Endothelial cell of umbilical vein (primary cell): ENCODE measurements around the gene C19orf25. TPM values are rescaled to one million over a fixed set of nuclear protein-coding genes. Genes with fewer than 3 reads are reported as not detected.

Source experiments
- BruUV-seq: library from RNA; stranded (reverse); fragments of 400-500 nt; replicated peaks from 2 replicates; lab custom pipeline; 2021; lab: Mats Ljungman, UMichigan
- CTCF ChIA-PET: fragments of 300-600, 350-600 bp; sonication (Branson Sonifier 250); formaldehyde crosslinking; loops from one replicate; lab custom pipeline; 2021; ENCODE audit warnings: antibody characterized with exemption, inconsistent platforms; lab: Charles Lee
- POLR2A ChIA-PET: fragments of 300-600, 350-600 bp; sonication (Branson Sonifier 250); formaldehyde crosslinking; loops from one replicate; lab custom pipeline; 2021; ENCODE audit warnings: antibody characterized with exemption, inconsistent platforms; lab: Charles Lee
- DNase-seq: peaks from one replicate; pipeline ENCODE4 v3.0.0-alpha.2; 2011; ENCODE audit warnings: low read depth, low spot score
- FAIRE-seq: peaks from 2 replicates; lab custom pipeline; 2011; peaks lifted over from hg19 to GRCh38; lab: Jason Lieb, UNC
- H2AFZ ChIP-seq: 2 replicates; pipeline ENCODE4 v1.6.0; 2012; ENCODE audit warnings: low read depth, low read length, control low read depth, inconsistent platforms
- H3K27ac ChIP-seq: 2 replicates; pipeline ENCODE4 v1.5.1; 2011; ENCODE audit warnings: low read depth, mild to moderate bottlenecking, control low read depth, low read length, moderate library complexity; ENCODE audit not compliant: insufficient read depth
- H3K27me3 ChIP-seq, 2 experiments: 2 replicates each; pipeline versions ENCODE4 v1.6.0 to v1.6.1; 2011; ENCODE audit warnings: low read length in 2 of 2, mixed read lengths in 1 of 2; ENCODE audit not compliant: control insufficient read depth in 2 of 2, insufficient read depth in 2 of 2
- H3K36me3 ChIP-seq, 2 experiments: 2 replicates in 1 of 2; 3 replicates in 1 of 2; pipeline ENCODE4 v1.5.1; 2011; ENCODE audit warnings: low read length in 2 of 2, mild to moderate bottlenecking in 1 of 2, moderate library complexity in 1 of 2; ENCODE audit not compliant: control insufficient read depth in 2 of 2, insufficient read depth in 2 of 2; ENCODE audit errors: extremely low read depth in 1 of 2
- H3K4me1 ChIP-seq: 3 replicates; pipeline ENCODE4 v1.5.1; 2011; ENCODE audit warnings: mild to moderate bottlenecking, low read length; ENCODE audit not compliant: control insufficient read depth, insufficient read depth; ENCODE audit errors: extremely low read depth
- H3K4me2 ChIP-seq: 2 replicates; pipeline ENCODE4 v1.6.1; 2011; ENCODE audit warnings: low read length, control low read depth, mixed read lengths; ENCODE audit not compliant: insufficient read depth
- H3K4me3 ChIP-seq, 3 experiments: fragments of 200-600 bp in 1 of 3; sonication (generic), shearing (Covaris generic) in 1 of 3; replicated peaks in 1 of 3; 2 replicates each; pipeline ENCODE4 v1.5.1; 2011 to 2016; ENCODE audit warnings: control low read depth in 3 of 3, low read length in 3 of 3, mild to moderate bottlenecking in 2 of 3, inconsistent platforms in 1 of 3, low read depth in 1 of 3, moderate library complexity in 1 of 3; ENCODE audit not compliant: insufficient read depth in 1 of 3
- H3K79me2 ChIP-seq: 2 replicates; pipeline ENCODE4 v1.6.0; 2012; ENCODE audit warnings: low read length, inconsistent platforms; ENCODE audit not compliant: control insufficient read depth, insufficient read depth
- H3K9ac ChIP-seq: replicated peaks from 2 replicates; pipeline ENCODE3; 2011; ENCODE audit warnings: low read length, control low read depth; ENCODE audit not compliant: insufficient read depth; ENCODE audit errors: extremely low read depth
- H3K9me1 ChIP-seq: replicated peaks from 3 replicates; pipeline ENCODE4 v1.6.0; 2011; ENCODE audit warnings: mild to moderate bottlenecking, low read length; ENCODE audit not compliant: control insufficient read depth, insufficient read depth; ENCODE audit errors: extremely low read depth
- H3K9me3 ChIP-seq: replicated peaks from 2 replicates; pipeline ENCODE4 v1.5.1; 2012; ENCODE audit warnings: low read length, inconsistent platforms; ENCODE audit not compliant: control insufficient read depth, insufficient read depth
- H4K20me1 ChIP-seq: replicated peaks from 2 replicates; pipeline ENCODE3; 2011; ENCODE audit warnings: mild to moderate bottlenecking, low read length; ENCODE audit not compliant: control insufficient read depth, insufficient read depth; ENCODE audit errors: extremely low read depth
- CTCF ChIP-seq, 2 donors: IDR thresholded peaks; 1 replicate in 1 of 2; 2 replicates in 1 of 2; pipeline ENCODE4 v1.5.1; 2011; ENCODE audit warnings: low read length in 2 of 2, mild to moderate bottlenecking in 2 of 2, moderate library complexity in 2 of 2, control low read depth in 1 of 2, inconsistent platforms in 1 of 2, low read depth in 1 of 2; ENCODE audit not compliant: insufficient read depth in 1 of 2; ENCODE audit errors: extremely low read depth in 1 of 2
- EZH2 ChIP-seq: IDR thresholded peaks from 2 replicates; pipeline ENCODE4 v1.6.1; 2012; ENCODE audit warnings: borderline replicate concordance, low read depth, mild to moderate bottlenecking, moderate library complexity, low read length, inconsistent platforms; ENCODE audit not compliant: severe bottlenecking
- dilution Hi-C: fragments of 300-500 bp; cut with MboI; formaldehyde crosslinking; loops from one replicate; pipeline ENCODE4 v1.15.0; 2019; ENCODE audit warnings: low sequenced_read_pairs; ENCODE audit not compliant: extremely low pct_ligation_motif_present
- intact Hi-C: fragments of 100-400 bp; cut with micrococcal nuclease; formaldehyde crosslinking; loops from one replicate; pipeline ENCODE4 v1.10.0; 2022
- polyA plus RNA-seq, 4 experiments: library from polyadenylated mRNA; depleted of rRNA in 3 of 4; stranded (reverse) in 3 of 4; unstranded in 1 of 4; fragments of >200 nt; gene quantifications; 2 replicates each; pipeline versions ENCODE4 v1.2.1 to v1.2.3, GENCODE V29; 2011 to 2012; ENCODE audit warnings: missing spikeins in 1 of 4
- total RNA-seq: library from RNA; stranded (reverse); gene quantifications from 2 replicates; pipeline ENCODE4 v1.2.3, GENCODE V29; 2021

C19orf25 gene
- total and polyA plus RNA-seq, 2 donors (not counting 3 experiments of a cell fraction or from before 2014, with no cell fraction given) = 28.0 to 34.6 TPM

- FAIRE-seq (no peak), DNase-seq (no peak)
- no peak overlapping the region for H3K27ac ChIP-seq
- no peak overlapping the region for H3K4me3 ChIP-seq
- no peak overlapping the region for H3K9ac ChIP-seq
- H3K36me3 ChIP-seq = no peaks in the 10 kb centered on the region
- BruUV-seq = no TSS peak
- H3K79me2 ChIP-seq = no peaks in the 10 kb centered on the region
- H3K27me3 ChIP-seq = peaks cover 4 to 5% of the 10 kb centered on the region in 2 experiments
- POLR2A ChIA-PET = no interaction called here
- H2AFZ ChIP-seq = peak overlapping the region; percentile 16
- H4K20me1 ChIP-seq = no peaks in the 10 kb centered on the region
- no peaks in the 10 kb centered on the region for H3K4me1 ChIP-seq
- CTCF ChIA-PET = interaction anchor here (1.0 to 3.0 kb wide), 7 partner anchors 10 to 169 kb away, joined by 3 to 8 read pairs (median 6); partner anchors contain the start of genes PCSK4 and REEP6
- no peaks in the 10 kb centered on the region for H3K9me3 ChIP-seq
- dilution Hi-C loops (no loop called here), intact Hi-C loops (no loop called here)
- no peak overlapping the region for H3K4me2 ChIP-seq
- H3K9me1 ChIP-seq = no peaks in the 10 kb centered on the region
- TF ChIP-seq CTCF (IDR thresholded peaks at IDR 0.05; ENCODE audit: extremely low read depth in 1 of 2, insufficient read depth in 1 of 2, low read depth in 1 of 2, low read length in 2 of 2) (peak; percentile 78 to 92), EZH2 (no peak)
These were observed 24.3 kb upstream of the C19orf25 start for GRCh38 chr19:1503089-1503924.
